ENCODE data around the gene CAMK2B.

The CAMK2B gene

GRCh38 chr7:44309271-44310091 lies 15.9 kb downstream of the CAMK2B start:
- TF ChIP-seq GATA2 (IDR thresholded peaks at IDR 0.05; ENCODE audit: low read depth, low read length) (no peak), GATA3 (IDR thresholded peaks at IDR 0.05; ENCODE audit: low read depth, low read length) (no peak)

GRCh38 chr7:44308596-44309270 lies 16.7 kb downstream of the CAMK2B start:
- no peak for TF ChIP-seq GATA2 (IDR thresholded peaks at IDR 0.05; ENCODE audit: low read depth, low read length)

- no peak for TF ChIP-seq GATA2 (IDR thresholded peaks at IDR 0.05; ENCODE audit: low read depth, low read length)
- no peak for TF ChIP-seq GATA3 (IDR thresholded peaks at IDR 0.05; ENCODE audit: low read depth, low read length)
These were observed 17.3 kb downstream of the CAMK2B start for GRCh38 chr7:44307905-44308595.

- TF ChIP-seq GATA2 (IDR thresholded peaks at IDR 0.05; ENCODE audit: low read depth, low read length): no peak
- no peak for TF ChIP-seq GATA3 (IDR thresholded peaks at IDR 0.05; ENCODE audit: low read depth, low read length)
These were observed 18.0 kb downstream of the CAMK2B start for GRCh38 chr7:44307301-44307900.

- no peak for TF ChIP-seq GATA3 (IDR thresholded peaks at IDR 0.05; ENCODE audit: low read depth, low read length)
- TF ChIP-seq GATA2 (IDR thresholded peaks at IDR 0.05; ENCODE audit: low read depth, low read length): no peak
These were observed 18.8 kb downstream of the CAMK2B start for GRCh38 chr7:44306606-44307005.

GRCh38 chr7:44305564-44306507 lies 19.6 kb downstream of the CAMK2B start:
- TF ChIP-seq GATA2 (IDR thresholded peaks at IDR 0.05; ENCODE audit: low read depth, low read length) (no peak), GATA3 (IDR thresholded peaks at IDR 0.05; ENCODE audit: low read depth, low read length) (no peak)

GRCh38 chr7:44294325-44295069 lies 30.9 kb downstream of the CAMK2B start:
- TF ChIP-seq GATA2 (IDR thresholded peaks at IDR 0.05; ENCODE audit: low read depth, low read length): no peak
- no peak for TF ChIP-seq GATA3 (IDR thresholded peaks at IDR 0.05; ENCODE audit: low read depth, low read length)

GRCh38 chr7:44293561-44294324 lies 31.7 kb downstream of the CAMK2B start:
- no peak for TF ChIP-seq GATA2 (IDR thresholded peaks at IDR 0.05; ENCODE audit: low read depth, low read length)
- no peak for TF ChIP-seq GATA3 (IDR thresholded peaks at IDR 0.05; ENCODE audit: low read depth, low read length)

GRCh38 chr7:44292876-44293560 lies 32.4 kb downstream of the CAMK2B start:
- TF ChIP-seq GATA2 (IDR thresholded peaks at IDR 0.05; ENCODE audit: low read depth, low read length): no peak
- no peak for TF ChIP-seq GATA3 (IDR thresholded peaks at IDR 0.05; ENCODE audit: low read depth, low read length)

GRCh38 chr7:44292420-44292817 lies 33.0 kb downstream of the CAMK2B start:
- TF ChIP-seq GATA3 (IDR thresholded peaks at IDR 0.05; ENCODE audit: low read depth, low read length) (no peak), GATA2 (IDR thresholded peaks at IDR 0.05; ENCODE audit: low read depth, low read length) (no peak)

- no peak for TF ChIP-seq GATA3 (IDR thresholded peaks at IDR 0.05; ENCODE audit: low read depth, low read length)
- TF ChIP-seq GATA2 (IDR thresholded peaks at IDR 0.05; ENCODE audit: low read depth, low read length): no peak
These were observed 33.5 kb downstream of the CAMK2B start for GRCh38 chr7:44291733-44292419.
